Activated naive CD8-positive, alpha-beta T cell treated with anti-CD3 and anti-CD28 coated beads, Interleukin-2, amount 10 ng/mL, durations not matched to agents 7 days and 5 days (primary cell): ENCODE results near the gene TGFB2. TPM values are rescaled to one million over a fixed set of nuclear protein-coding genes. Genes with fewer than 3 reads are reported as not detected.

Source experiments
- ATAC-seq: fragments of 150-1000 bp; cut with Tn5 transposase; one replicate; pipeline ENCODE4 v1.10.0; 2021; ENCODE audit warnings: low read depth, moderate library complexity
- POLR2A ChIA-PET: fragments of 350-600 bp; sonication (Branson Sonifier 250); formaldehyde crosslinking; loops from one replicate; lab custom pipeline; 2021; ENCODE audit warnings: antibody characterized with exemption; lab: Charles Lee
- DNase-seq: peaks from one replicate; pipeline ENCODE4 v3.0.0; 2021
- H3K27ac Mint-ChIP-seq: one replicate; pipeline ENCODE4 v1.8.0; 2022; ENCODE audit warnings: mild to moderate bottlenecking, mixed read lengths
- H3K27me3 Mint-ChIP-seq: one replicate; pipeline ENCODE4 v1.8.0; 2022; ENCODE audit warnings: mild to moderate bottlenecking, moderate library complexity, mixed read lengths
- H3K36me3 Mint-ChIP-seq: one replicate; pipeline ENCODE4 v1.8.0; 2021; ENCODE audit warnings: mild to moderate bottlenecking, mixed read lengths
- H3K4me1 Mint-ChIP-seq: one replicate; pipeline ENCODE4 v1.8.0; 2021; ENCODE audit warnings: mixed read lengths
- H3K4me3 Mint-ChIP-seq: one replicate; pipeline ENCODE4 v1.8.0; 2022; ENCODE audit warnings: mild to moderate bottlenecking, moderate library complexity, mixed read lengths
- H3K9me3 Mint-ChIP-seq: one replicate; pipeline ENCODE4 v1.8.0; 2021; ENCODE audit warnings: mixed read lengths
- total RNA-seq, 2 experiments: library from RNA; stranded (reverse); gene quantifications; one replicate each; pipeline ENCODE4 v1.2.3, GENCODE V29; 2021

TGFB2 gene
- total RNA-seq, 2 experiments from 2014 or later, result not detected

GRCh38 chr1:218436997-218437396 lies 91.9 kb downstream of the TGFB2 start:
- H3K4me1 Mint-ChIP-seq, result no peaks in the 10 kb centered on the region
- H3K27ac Mint-ChIP-seq, result no peak overlapping the region
- no peak overlapping the region for H3K4me3 Mint-ChIP-seq

GRCh38 chr1:218439541-218440295 lies 94.6 kb downstream of the TGFB2 start:
- H3K27ac Mint-ChIP-seq, result no peak overlapping the region
- no peaks in the 10 kb centered on the region for H3K9me3 Mint-ChIP-seq
- no peaks in the 10 kb centered on the region for H3K36me3 Mint-ChIP-seq
- POLR2A ChIA-PET, result no interaction called here
- ATAC-seq, result no peak
- peaks cover 6% of the 10 kb centered on the region for H3K27me3 Mint-ChIP-seq
- H3K4me1 Mint-ChIP-seq, result no peaks in the 10 kb centered on the region
- no peak for DNase-seq
- H3K4me3 Mint-ChIP-seq, result no peak overlapping the region

More at GRCh38 chr1:218436997-218437396, 91.9 kb downstream of the TGFB2 start:
- POLR2A ChIA-PET, result no interaction called here
- ATAC-seq, result no peak
- no peaks in the 10 kb centered on the region for H3K9me3 Mint-ChIP-seq
- H3K36me3 Mint-ChIP-seq, result no peaks in the 10 kb centered on the region
- peaks cover 2% of the 10 kb centered on the region for H3K27me3 Mint-ChIP-seq
- no peak for DNase-seq

- DNase-seq, result no peak
- Mint-ChIP-seq H3K27me3 (peaks cover 4% of the 10 kb centered on the region), H3K9me3 (no peaks in the 10 kb centered on the region), H3K36me3 (no peaks in the 10 kb centered on the region), H3K4me3 (no peak overlapping the region), H3K4me1 (no peaks in the 10 kb centered on the region), H3K27ac (no peak overlapping the region)
- ATAC-seq, result no peak
- POLR2A ChIA-PET, result no interaction called here
Measured at GRCh38 chr1:218443255-218443654, 98.1 kb downstream of the TGFB2 start.

GRCh38 chr1:218444173-218444572 lies 99.0 kb downstream of the TGFB2 start:
- Mint-ChIP-seq H3K27me3 (peaks cover 4% of the 10 kb centered on the region), H3K9me3 (no peaks in the 10 kb centered on the region)

GRCh38 chr1:218444588-218444987 lies 99.5 kb downstream of the TGFB2 start:
- H3K4me1 Mint-ChIP-seq, result no peaks in the 10 kb centered on the region

More at GRCh38 chr1:218444173-218444572, 99.0 kb downstream of the TGFB2 start:
- Mint-ChIP-seq H3K36me3 (no peaks in the 10 kb centered on the region), H3K4me3 (no peak overlapping the region), H3K4me1 (no peaks in the 10 kb centered on the region), H3K27ac (no peak overlapping the region)
- ATAC-seq, result no peak
- POLR2A ChIA-PET, result no interaction called here
- no peak for DNase-seq

GRCh38 chr1:218447010-218447689 lies 102.0 kb downstream of the TGFB2 start:
- Mint-ChIP-seq H3K27ac (no peak overlapping the region), H3K36me3 (no peaks in the 10 kb centered on the region), H3K27me3 (peaks cover 4% of the 10 kb centered on the region), H3K4me3 (no peak overlapping the region), H3K9me3 (no peaks in the 10 kb centered on the region), H3K4me1 (no peaks in the 10 kb centered on the region)
- POLR2A ChIA-PET, result no interaction called here
- DNase-seq, result no peak
- no peak for ATAC-seq

More at GRCh38 chr1:218444588-218444987, 99.5 kb downstream of the TGFB2 start:
- H3K4me3 Mint-ChIP-seq, result no peak overlapping the region
- no peak for ATAC-seq
- no peaks in the 10 kb centered on the region for H3K36me3 Mint-ChIP-seq
- no peaks in the 10 kb centered on the region for H3K9me3 Mint-ChIP-seq
- peaks cover 4% of the 10 kb centered on the region for H3K27me3 Mint-ChIP-seq
- DNase-seq, result no peak
- POLR2A ChIA-PET, result no interaction called here
- H3K27ac Mint-ChIP-seq, result no peak overlapping the region

GRCh38 chr1:218451415-218451814 lies 106.3 kb downstream of the TGFB2 start:
- H3K27me3 Mint-ChIP-seq, result no peaks in the 10 kb centered on the region
- H3K4me3 Mint-ChIP-seq, result no peak overlapping the region
- no peak for DNase-seq
- H3K4me1 Mint-ChIP-seq, result no peaks in the 10 kb centered on the region
- POLR2A ChIA-PET, result no interaction called here
- no peak overlapping the region for H3K27ac Mint-ChIP-seq
- no peaks in the 10 kb centered on the region for H3K9me3 Mint-ChIP-seq
- no peaks in the 10 kb centered on the region for H3K36me3 Mint-ChIP-seq
- no peak for ATAC-seq

GRCh38 chr1:218454700-218455282 lies 109.7 kb downstream of the TGFB2 start:
- H3K27ac Mint-ChIP-seq, result no peak overlapping the region
- ATAC-seq (no peak), DNase-seq (no peak)
- H3K4me1 Mint-ChIP-seq, result no peaks in the 10 kb centered on the region
- POLR2A ChIA-PET, result no interaction called here
- H3K4me3 Mint-ChIP-seq, result no peak overlapping the region
- H3K9me3 Mint-ChIP-seq, result no peaks in the 10 kb centered on the region
- peaks cover 1% of the 10 kb centered on the region for H3K27me3 Mint-ChIP-seq
- H3K36me3 Mint-ChIP-seq, result no peaks in the 10 kb centered on the region

- Mint-ChIP-seq H3K4me1 (no peaks in the 10 kb centered on the region), H3K4me3 (no peak overlapping the region), H3K27me3 (peaks cover 3% of the 10 kb centered on the region), H3K36me3 (no peaks in the 10 kb centered on the region), H3K27ac (no peak overlapping the region), H3K9me3 (no peaks in the 10 kb centered on the region)
- POLR2A ChIA-PET, result no interaction called here
- no peak for DNase-seq
- no peak for ATAC-seq
Measured at GRCh38 chr1:218456444-218456843, 111.3 kb downstream of the TGFB2 start.

- H3K27me3 Mint-ChIP-seq, result peaks cover 3% of the 10 kb centered on the region
- no peaks in the 10 kb centered on the region for H3K9me3 Mint-ChIP-seq
- H3K4me1 Mint-ChIP-seq, result no peaks in the 10 kb centered on the region
- no peak overlapping the region for H3K4me3 Mint-ChIP-seq
- ATAC-seq, result no peak
- no peak for DNase-seq
- H3K27ac Mint-ChIP-seq, result no peak overlapping the region
- POLR2A ChIA-PET, result no interaction called here
- H3K36me3 Mint-ChIP-seq, result no peaks in the 10 kb centered on the region
Measured at GRCh38 chr1:218459450-218459849, 114.3 kb downstream of the TGFB2 start.

GRCh38 chr1:218459878-218460711 lies 115.0 kb downstream of the TGFB2 start:
- Mint-ChIP-seq H3K27ac (no peak overlapping the region), H3K27me3 (peaks cover 3% of the 10 kb centered on the region), H3K9me3 (no peaks in the 10 kb centered on the region), H3K36me3 (no peaks in the 10 kb centered on the region), H3K4me1 (no peaks in the 10 kb centered on the region), H3K4me3 (no peak overlapping the region)
- no peak for DNase-seq
- ATAC-seq, result no peak
- POLR2A ChIA-PET, result no interaction called here

GRCh38 chr1:218461351-218461750 lies 116.2 kb downstream of the TGFB2 start:
- Mint-ChIP-seq H3K36me3 (no peaks in the 10 kb centered on the region), H3K27ac (no peak overlapping the region), H3K9me3 (no peaks in the 10 kb centered on the region), H3K4me3 (no peak overlapping the region), H3K27me3 (peaks cover 3% of the 10 kb centered on the region), H3K4me1 (no peaks in the 10 kb centered on the region)
- POLR2A ChIA-PET, result no interaction called here
- DNase-seq (no peak), ATAC-seq (no peak)

GRCh38 chr1:218462116-218462515 lies 117.0 kb downstream of the TGFB2 start:
- DNase-seq, result no peak
- Mint-ChIP-seq H3K27ac (no peak overlapping the region), H3K36me3 (no peaks in the 10 kb centered on the region), H3K9me3 (no peaks in the 10 kb centered on the region), H3K27me3 (peaks cover 3% of the 10 kb centered on the region), H3K4me1 (no peaks in the 10 kb centered on the region), H3K4me3 (no peak overlapping the region)
- no peak for ATAC-seq
- POLR2A ChIA-PET, result no interaction called here
